Vagina (tissue), 2 donors: ENCODE results near the gene DCC.

Experiments used
- POLR2AphosphoS5 ChIP-seq, 2 donors: sonication (generic); formaldehyde crosslinking; IDR thresholded peaks; one replicate each; pipeline ENCODE4 v1.9.0; 2017; ENCODE audit warnings: antibody characterized with exemption in 2 of 2, mild to moderate bottlenecking in 2 of 2, low read depth in 1 of 2; ENCODE audit not compliant: insufficient read depth in 1 of 2
- TF ChIP-seq, protein P1 (sequence below), 3 experiments: fragments of 450-650 bp in 2 of 3; fragments of 200-600 bp in 1 of 3; sonication (generic) in 1 of 3; IDR thresholded peaks; one replicate each; pipeline ENCODE4 v1.5.1; 2017 to 2019; ENCODE audit warnings: antibody characterized with exemption in 3 of 3, mild to moderate bottlenecking in 2 of 3, moderate library complexity in 2 of 3

- TF ChIP-seq, protein P1, sequence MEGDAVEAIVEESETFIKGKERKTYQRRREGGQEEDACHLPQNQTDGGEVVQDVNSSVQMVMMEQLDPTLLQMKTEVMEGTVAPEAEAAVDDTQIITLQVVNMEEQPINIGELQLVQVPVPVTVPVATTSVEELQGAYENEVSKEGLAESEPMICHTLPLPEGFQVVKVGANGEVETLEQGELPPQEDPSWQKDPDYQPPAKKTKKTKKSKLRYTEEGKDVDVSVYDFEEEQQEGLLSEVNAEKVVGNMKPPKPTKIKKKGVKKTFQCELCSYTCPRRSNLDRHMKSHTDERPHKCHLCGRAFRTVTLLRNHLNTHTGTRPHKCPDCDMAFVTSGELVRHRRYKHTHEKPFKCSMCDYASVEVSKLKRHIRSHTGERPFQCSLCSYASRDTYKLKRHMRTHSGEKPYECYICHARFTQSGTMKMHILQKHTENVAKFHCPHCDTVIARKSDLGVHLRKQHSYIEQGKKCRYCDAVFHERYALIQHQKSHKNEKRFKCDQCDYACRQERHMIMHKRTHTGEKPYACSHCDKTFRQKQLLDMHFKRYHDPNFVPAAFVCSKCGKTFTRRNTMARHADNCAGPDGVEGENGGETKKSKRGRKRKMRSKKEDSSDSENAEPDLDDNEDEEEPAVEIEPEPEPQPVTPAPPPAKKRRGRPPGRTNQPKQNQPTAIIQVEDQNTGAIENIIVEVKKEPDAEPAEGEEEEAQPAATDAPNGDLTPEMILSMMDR (IDR thresholded peaks at IDR 0.05) = no peak
- no peak for TF ChIP-seq POLR2AphosphoS5 (IDR thresholded peaks at IDR 0.05; ENCODE audit: insufficient read depth in 1 of 2, low read depth in 1 of 2)
These were observed 354.8 kb downstream of the DCC start for GRCh38 chr18:52694804-52695203.
